ENCODE measurements around the gene SYNDIG1. TPM values are rescaled to one million over a fixed set of nuclear protein-coding genes. Genes with fewer than 3 reads are reported as not detected.
"Not testable (repeated sequence)": the region's sequence is repeated elsewhere in the genome, so short reads cannot be mapped to it uniquely, and the experiment has no call there.

Gene SYNDIG1
- total RNA-seq, 1 experiment from 2014 or later: not detected

GRCh38 chr20:24619212-24619611 lies 149.8 kb downstream of the SYNDIG1 start:
- CTCF ChIA-PET: no interaction called here
- H3K27me3 ChIP-seq (replicated peaks; ENCODE audit: control insufficient read depth, insufficient read depth, low read length): peaks cover 2% of the 10 kb centered on the region
- DNase-seq: no peak
- Mint-ChIP-seq H3K36me3 (ENCODE audit: insufficient read depth, unreplicated experiment) (peaks cover 7% of the 10 kb centered on the region), H3K4me3 (ENCODE audit: unreplicated experiment) (no peak overlapping the region), H3K27ac (ENCODE audit: unreplicated experiment) (no peak overlapping the region), H3K4me1 (ENCODE audit: low read depth, unreplicated experiment) (no peaks in the 10 kb centered on the region), H3K27me3 (ENCODE audit: insufficient read depth, unreplicated experiment) (peaks cover 22% of the 10 kb centered on the region), H3K9me3 (ENCODE audit: unreplicated experiment) (peaks cover 4% of the 10 kb centered on the region)
- H3K4me3 ChIP-seq (ENCODE audit: low read depth, low read length): no peak overlapping the region
- no peaks in the 10 kb centered on the region for H3K4me1 ChIP-seq
- BruUV-seq (replicated peaks): no TSS peak
- H3K9me3 ChIP-seq: no peaks in the 10 kb centered on the region
- TF ChIP-seq CTCF (IDR thresholded peaks at IDR 0.05; ENCODE audit: insufficient read depth in 1 of 2, low read depth in 1 of 2, low read length in 1 of 2, severe bottlenecking in 1 of 2, unreplicated experiment in 1 of 2): no peak
- POLR2A ChIA-PET: no interaction called here
- no peaks in the 10 kb centered on the region for H3K36me3 ChIP-seq (ENCODE audit: control insufficient read depth, insufficient read depth, low read length)
- intact Hi-C loops (cut with micrococcal nuclease; ENCODE audit: unreplicated experiment): no loop called here

- intact Hi-C loops (cut with micrococcal nuclease; ENCODE audit: unreplicated experiment): no loop called here
- peaks cover 7% of the 10 kb centered on the region for H3K36me3 Mint-ChIP-seq (ENCODE audit: insufficient read depth, unreplicated experiment)
- Histone ChIP-seq H3K27me3 (replicated peaks; ENCODE audit: control insufficient read depth, insufficient read depth, low read length) (no peaks in the 10 kb centered on the region; the same call in 1 of the 2 replicates), H3K4me3 (ENCODE audit: low read depth, low read length) (no peak overlapping the region), H3K4me1 (no peaks in the 10 kb centered on the region), H3K9me3 (0 out of 2 replicates have a peak, but pooled peaks cover 3% of the 10 kb centered on the region), H3K36me3 (ENCODE audit: control insufficient read depth, insufficient read depth, low read length) (no peaks in the 10 kb centered on the region)
- no peaks in the 10 kb centered on the region for H3K4me1 Mint-ChIP-seq (ENCODE audit: low read depth, unreplicated experiment)
- no peak for TF ChIP-seq CTCF (IDR thresholded peaks at IDR 0.05; ENCODE audit: insufficient read depth in 1 of 2, low read depth in 1 of 2, low read length in 1 of 2, severe bottlenecking in 1 of 2, unreplicated experiment in 1 of 2)
- H3K27me3 Mint-ChIP-seq (ENCODE audit: insufficient read depth, unreplicated experiment): peaks cover 29% of the 10 kb centered on the region
- ChIA-PET CTCF (no interaction called here), POLR2A (no interaction called here)
- BruUV-seq (replicated peaks): no TSS peak
- no peak overlapping the region for H3K4me3 Mint-ChIP-seq (ENCODE audit: unreplicated experiment)
- no peak overlapping the region for H3K27ac Mint-ChIP-seq (ENCODE audit: unreplicated experiment)
- H3K9me3 Mint-ChIP-seq (ENCODE audit: unreplicated experiment): peaks cover 11% of the 10 kb centered on the region
- no peak for DNase-seq
Measured at GRCh38 chr20:24620937-24621519, 151.6 kb downstream of the SYNDIG1 start.

- ChIA-PET CTCF (no interaction called here), POLR2A (no interaction called here)
- Mint-ChIP-seq H3K4me1 (ENCODE audit: low read depth, unreplicated experiment) (no peaks in the 10 kb centered on the region), H3K27ac (ENCODE audit: unreplicated experiment) (no peak overlapping the region), H3K27me3 (ENCODE audit: insufficient read depth, unreplicated experiment) (peaks cover 25% of the 10 kb centered on the region), H3K4me3 (ENCODE audit: unreplicated experiment) (no peak overlapping the region), H3K36me3 (ENCODE audit: insufficient read depth, unreplicated experiment) (peaks cover 7% of the 10 kb centered on the region), H3K9me3 (ENCODE audit: unreplicated experiment) (peaks cover 11% of the 10 kb centered on the region)
- Histone ChIP-seq H3K4me1 (no peaks in the 10 kb centered on the region), H3K36me3 (ENCODE audit: control insufficient read depth, insufficient read depth, low read length) (no peaks in the 10 kb centered on the region), H3K9me3 (0 out of 2 replicates have a peak, but pooled peaks cover 3% of the 10 kb centered on the region), H3K27me3 (replicated peaks; ENCODE audit: control insufficient read depth, insufficient read depth, low read length) (no peaks in the 10 kb centered on the region; the same call in 1 of the 2 replicates), H3K4me3 (ENCODE audit: low read depth, low read length) (no peak overlapping the region)
- intact Hi-C loops (cut with micrococcal nuclease; ENCODE audit: unreplicated experiment): no loop called here
- DNase-seq: no peak
- TF ChIP-seq CTCF (IDR thresholded peaks at IDR 0.05; ENCODE audit: insufficient read depth in 1 of 2, low read depth in 1 of 2, low read length in 1 of 2, severe bottlenecking in 1 of 2, unreplicated experiment in 1 of 2): no peak
- no TSS peak for BruUV-seq (replicated peaks)
Measured at GRCh38 chr20:24622856-24623255, 153.4 kb downstream of the SYNDIG1 start.

GRCh38 chr20:24626141-24626540 lies 156.7 kb downstream of the SYNDIG1 start:
- H3K27ac Mint-ChIP-seq (ENCODE audit: unreplicated experiment); POLR2A ChIA-PET; DNase-seq; H3K4me1 Mint-ChIP-seq (ENCODE audit: low read depth, unreplicated experiment); CTCF ChIA-PET; BruUV-seq (replicated peaks); H3K4me3 ChIP-seq (ENCODE audit: low read depth, low read length); H3K4me3 Mint-ChIP-seq (ENCODE audit: unreplicated experiment); H3K36me3 Mint-ChIP-seq (ENCODE audit: insufficient read depth, unreplicated experiment); H3K9me3 ChIP-seq; intact Hi-C loops (cut with micrococcal nuclease; ENCODE audit: unreplicated experiment); H3K36me3 ChIP-seq (ENCODE audit: control insufficient read depth, insufficient read depth, low read length); H3K27me3 ChIP-seq (replicated peaks; ENCODE audit: control insufficient read depth, insufficient read depth, low read length); H3K4me1 ChIP-seq: not testable (repeated sequence)
- Mint-ChIP-seq H3K27me3 (ENCODE audit: insufficient read depth, unreplicated experiment) (peaks cover 19% of the 10 kb centered on the region), H3K9me3 (ENCODE audit: unreplicated experiment) (peaks cover 11% of the 10 kb centered on the region)
